ENCODE results near the gene RAB4B.
"Not testable (repeated sequence)": the region's sequence is repeated elsewhere in the genome, so short reads cannot be mapped to it uniquely, and the experiment has no call there.

Gene RAB4B, protein sequence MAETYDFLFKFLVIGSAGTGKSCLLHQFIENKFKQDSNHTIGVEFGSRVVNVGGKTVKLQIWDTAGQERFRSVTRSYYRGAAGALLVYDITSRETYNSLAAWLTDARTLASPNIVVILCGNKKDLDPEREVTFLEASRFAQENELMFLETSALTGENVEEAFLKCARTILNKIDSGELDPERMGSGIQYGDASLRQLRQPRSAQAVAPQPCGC

DNA sequence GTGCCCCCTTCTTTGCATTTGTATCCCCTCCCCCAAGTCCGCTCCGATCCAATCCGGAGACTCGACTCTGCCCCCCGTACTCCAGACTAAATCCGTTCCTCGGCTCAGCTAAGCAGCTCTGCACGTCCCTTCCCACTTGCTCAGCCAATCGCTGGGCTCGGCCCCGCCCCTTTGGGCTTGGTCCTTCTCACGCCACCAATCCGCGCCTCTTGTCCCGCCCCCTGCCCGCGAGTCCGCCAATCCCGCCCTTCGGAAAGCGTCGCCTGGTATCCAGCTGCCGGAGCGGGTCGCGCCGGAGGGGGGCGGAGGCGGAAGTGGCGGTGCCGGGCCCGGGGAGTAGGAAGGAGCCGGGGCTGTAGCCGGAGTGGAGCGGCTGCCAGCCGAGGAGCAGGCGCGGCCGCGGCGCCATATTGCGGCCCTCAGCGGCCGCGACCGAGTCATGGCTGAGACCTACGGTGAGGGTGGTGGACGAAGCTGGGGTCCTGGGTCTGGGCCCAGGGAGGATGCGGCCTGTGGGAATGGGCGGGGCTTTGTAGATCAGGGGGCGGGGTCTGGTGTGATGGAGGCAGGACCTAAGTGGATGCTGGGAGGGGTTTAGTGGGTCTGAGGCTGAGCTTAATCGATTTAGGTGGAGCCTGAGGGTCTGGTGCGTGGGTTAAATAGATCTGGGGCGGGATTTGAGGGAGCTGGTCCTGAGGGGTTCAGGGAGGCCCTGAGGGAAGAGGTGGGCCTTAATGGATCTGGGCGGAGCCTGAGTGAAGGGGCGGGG, at the start of gene RAB4B:
RAB4B (plus strand) TSS at position 311 of the 769 bp plus-strand sequence; CDS start at position 440, 129 bp downstream.
- peak; percentile 100 for DNase-seq

DNA sequence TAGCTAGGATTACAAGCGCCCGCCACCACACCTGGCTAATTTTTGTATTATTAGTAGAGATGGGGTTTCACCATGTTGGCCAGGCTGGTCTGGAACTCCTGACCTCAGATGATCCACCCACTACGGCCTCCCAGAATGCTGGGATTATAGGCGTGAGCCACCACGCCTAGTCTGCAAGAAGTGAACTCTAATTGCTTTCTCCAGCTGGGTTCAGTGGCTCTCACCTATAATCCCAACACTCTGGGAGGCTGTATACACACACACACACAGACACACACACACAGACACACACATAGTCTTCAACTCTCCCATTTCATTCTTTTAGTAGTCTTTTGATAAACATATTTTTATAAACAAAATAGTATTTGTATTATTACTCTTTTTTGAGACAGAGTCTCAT, 48.0 kb upstream of the RAB4B start:
- not testable (repeated sequence) for DNase-seq

DNA sequence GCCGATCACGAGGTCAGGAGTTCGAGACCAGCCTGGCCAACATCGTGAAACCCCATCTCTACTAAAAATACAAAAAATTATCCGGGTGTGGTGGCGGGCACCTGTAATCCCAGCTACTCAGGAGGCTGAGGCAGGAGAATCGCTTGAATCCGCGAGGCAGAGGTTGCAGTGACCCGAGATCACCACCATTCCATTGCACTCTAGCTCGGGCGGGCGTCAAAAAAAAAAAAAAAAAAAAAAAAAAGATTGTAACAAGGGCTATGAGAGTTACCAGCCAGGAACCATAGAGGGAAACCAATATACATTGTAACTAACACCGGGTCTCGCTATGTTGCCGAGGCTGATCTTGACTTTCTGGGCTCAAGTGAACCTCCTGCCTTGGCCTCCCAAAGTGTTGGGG, 45.7 kb upstream of the RAB4B start:
- DNase-seq = not testable (repeated sequence)

DNA sequence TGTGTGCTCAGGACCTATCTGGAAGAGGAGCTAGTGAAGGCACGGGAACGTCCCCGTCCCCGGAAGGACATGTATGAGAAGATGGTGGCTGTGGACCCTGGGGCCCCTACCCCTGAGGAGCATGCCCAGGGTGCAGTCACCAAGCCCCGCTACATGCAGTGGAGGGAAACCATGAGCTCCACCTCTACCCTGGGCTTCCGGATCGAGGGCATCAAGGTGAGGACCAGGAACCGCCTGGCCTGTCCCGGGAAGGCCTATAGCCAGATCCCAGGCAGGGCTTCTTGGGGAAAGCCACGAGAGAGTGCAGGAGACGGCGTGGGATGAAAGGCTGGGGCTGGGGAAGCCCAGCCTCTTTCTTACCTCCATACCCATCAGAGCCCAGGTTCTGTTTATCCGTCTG, 44.9 kb upstream of the RAB4B start:
- DNase-seq = no peak

DNA sequence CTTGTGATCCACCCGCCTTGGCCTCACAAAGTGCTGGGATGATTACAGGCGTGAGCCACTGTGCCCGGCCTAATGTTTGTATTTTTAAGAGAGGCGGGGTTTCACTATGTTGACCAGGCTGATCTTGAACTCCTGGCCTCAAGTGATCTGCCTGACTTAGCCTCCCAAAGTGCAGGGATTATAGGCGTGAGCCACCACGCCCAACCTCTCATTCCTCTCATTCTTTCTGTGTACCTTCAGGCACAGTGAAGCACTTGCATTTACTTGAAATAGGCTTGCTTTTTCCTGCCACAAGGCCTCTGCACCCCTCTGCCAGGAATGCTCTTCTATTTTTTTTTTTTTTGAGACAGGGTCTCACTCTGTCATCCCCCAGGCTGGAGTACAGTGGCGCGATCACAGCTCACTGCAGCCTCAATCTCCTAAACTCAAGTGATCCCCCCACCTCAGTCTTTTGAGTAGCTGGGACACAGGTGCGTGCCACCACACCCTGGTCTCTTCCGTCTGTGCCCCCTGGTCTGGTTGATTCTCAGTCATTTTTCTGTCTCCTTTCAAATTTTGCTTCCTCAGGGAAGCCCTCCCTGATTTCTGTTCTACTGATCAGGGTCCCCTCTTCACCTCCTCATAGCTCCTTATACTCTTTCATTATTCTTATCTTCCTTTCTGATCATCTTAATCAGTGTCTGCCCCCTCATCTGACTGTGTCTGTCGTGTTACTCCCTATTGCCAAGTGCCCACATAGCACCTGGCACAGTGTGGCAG, 42.9 kb upstream of the RAB4B start:
- no peak for DNase-seq

DNA sequence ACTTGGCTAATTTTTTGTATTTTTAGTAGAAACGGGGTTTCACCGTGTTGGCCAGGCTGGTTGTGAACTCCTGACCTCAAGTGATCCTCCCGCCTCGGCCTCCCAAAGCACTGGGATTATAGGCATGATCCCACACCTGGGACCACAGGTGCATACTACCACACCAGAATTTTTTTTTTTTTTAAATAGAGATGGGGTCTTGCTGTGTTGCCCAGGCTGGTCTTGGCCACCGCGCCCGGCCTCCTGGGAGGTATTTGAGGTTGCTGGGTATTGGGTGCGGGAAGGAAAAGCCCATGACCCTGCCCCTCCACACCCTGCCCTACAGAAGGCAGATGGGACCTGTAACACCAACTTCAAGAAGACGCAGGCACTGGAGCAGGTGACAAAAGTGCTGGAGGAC, 41.4 kb upstream of the RAB4B start:
- no peak for DNase-seq

DNA sequence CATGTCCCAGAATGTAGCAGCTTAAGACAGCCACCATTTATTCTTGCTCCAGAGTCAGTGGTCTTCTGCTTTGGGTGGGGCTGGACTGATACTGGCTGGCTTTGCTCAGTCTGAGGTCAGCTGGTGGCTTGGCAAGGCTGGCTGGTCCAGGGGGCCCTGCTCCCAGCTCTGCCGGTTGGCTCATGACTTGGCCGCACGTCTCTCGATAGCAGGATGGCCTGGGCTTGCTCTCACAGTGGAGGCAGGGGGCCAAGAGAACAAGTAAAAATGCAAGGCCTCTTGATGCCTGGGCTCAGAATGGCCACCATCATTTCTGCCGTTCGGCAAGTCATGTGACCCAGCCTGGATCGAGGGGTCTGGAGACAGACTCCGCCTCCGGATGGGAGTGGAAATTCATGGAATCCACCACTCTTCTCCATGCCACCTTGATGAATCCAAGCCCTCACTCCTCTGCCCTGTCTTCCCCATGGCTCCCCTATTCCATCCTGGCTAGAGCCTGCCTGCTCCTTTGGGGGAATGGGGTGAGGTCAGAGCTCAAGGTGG, 40.9 kb upstream of the RAB4B start:
- no peak for DNase-seq

DNA sequence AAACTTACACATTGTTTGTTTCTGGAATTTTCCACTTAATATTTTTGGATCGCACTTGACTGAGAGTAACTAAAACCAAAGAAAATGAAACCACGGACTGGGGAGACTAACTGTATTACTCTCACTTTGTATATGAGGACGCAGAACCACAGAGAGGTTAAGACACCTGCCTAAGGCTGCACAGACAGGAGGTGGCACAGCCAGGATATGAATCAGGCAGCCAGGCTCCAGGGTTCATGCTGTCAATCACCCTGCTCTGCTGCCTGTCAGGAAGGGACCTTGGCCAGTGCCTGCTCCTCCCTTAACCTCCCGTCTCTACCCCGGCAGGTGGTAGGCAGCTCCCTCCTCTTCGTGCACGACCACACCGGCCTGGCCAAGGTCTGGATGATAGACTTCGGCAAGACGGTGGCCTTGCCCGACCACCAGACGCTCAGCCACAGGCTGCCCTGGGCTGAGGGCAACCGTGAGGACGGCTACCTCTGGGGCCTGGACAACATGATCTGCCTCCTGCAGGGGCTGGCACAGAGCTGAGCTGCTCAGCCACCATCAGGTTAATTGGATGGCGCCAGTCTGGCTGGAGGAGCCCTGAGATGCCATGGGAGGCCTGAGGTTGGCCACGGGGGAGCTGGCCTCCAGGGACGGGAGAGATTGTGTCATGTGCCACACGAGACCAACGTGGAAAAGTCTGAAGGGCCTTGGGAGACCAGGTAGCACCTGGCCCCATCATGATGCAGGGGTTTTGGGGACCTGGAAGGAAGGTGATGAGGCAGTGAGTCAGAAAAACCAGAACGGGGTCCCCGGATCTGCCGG, 38.8 kb upstream of the RAB4B start:
- no peak for DNase-seq

DNA sequence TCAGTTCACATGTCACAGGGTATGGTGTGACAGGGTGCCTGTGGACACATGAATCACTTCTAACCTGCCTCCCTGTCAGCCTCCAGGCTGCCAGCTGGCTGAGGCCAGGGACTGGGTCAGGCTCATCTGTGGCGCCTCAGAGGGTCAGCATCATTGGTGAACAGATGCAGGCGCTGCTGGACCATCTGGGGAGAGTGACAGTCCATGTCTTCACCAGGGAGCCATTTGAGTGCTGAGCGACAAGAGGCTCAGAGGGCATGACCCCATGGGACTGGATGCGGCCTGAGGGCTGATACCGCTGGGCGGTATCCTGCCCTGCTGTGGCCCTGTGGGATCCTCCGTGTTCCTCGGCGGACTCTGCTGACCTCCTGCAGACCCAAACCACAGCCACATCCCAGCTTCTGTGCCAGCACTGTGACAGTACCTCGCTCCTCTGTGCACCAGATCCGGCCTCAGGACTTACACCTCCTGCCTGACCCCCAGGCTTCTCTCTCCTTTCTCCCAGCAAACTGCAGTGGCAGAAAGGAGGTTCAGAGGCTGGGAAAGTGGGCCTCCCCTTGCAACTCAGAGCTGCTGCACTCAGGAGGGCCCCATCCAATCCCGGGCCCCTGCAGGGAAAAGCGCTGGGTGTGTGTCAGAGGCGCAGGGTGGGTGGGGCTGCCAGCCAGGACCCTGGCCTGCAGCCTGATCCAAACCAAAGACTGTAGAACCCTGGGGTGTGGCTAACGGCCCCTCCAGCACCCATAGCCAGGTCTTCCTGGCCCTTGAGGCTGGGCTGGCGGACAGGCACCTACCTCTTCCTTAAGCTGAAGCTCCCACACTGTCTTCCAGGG, 38.0 kb upstream of the RAB4B start:
- no peak for DNase-seq

DNA sequence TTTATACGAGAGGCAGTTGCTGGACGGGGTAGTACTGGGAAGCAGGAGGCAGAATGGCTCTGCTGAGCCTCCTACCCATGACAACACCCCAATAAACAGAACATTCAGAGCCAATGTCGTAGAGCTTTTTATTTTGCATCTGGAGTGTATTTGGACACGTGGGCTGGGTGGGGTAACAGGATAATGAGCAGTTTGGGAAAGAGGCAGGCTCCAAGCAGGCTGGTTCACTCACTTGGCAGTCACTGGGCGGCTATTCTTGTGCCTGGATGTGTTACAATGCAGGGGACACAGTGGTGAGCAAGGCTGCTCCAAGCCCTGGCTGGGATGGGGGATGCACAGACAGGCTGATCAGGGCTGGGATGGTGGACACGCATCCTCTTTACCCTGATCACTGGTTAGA, 37.3 kb upstream of the RAB4B start:
- DNase-seq = no peak

DNA sequence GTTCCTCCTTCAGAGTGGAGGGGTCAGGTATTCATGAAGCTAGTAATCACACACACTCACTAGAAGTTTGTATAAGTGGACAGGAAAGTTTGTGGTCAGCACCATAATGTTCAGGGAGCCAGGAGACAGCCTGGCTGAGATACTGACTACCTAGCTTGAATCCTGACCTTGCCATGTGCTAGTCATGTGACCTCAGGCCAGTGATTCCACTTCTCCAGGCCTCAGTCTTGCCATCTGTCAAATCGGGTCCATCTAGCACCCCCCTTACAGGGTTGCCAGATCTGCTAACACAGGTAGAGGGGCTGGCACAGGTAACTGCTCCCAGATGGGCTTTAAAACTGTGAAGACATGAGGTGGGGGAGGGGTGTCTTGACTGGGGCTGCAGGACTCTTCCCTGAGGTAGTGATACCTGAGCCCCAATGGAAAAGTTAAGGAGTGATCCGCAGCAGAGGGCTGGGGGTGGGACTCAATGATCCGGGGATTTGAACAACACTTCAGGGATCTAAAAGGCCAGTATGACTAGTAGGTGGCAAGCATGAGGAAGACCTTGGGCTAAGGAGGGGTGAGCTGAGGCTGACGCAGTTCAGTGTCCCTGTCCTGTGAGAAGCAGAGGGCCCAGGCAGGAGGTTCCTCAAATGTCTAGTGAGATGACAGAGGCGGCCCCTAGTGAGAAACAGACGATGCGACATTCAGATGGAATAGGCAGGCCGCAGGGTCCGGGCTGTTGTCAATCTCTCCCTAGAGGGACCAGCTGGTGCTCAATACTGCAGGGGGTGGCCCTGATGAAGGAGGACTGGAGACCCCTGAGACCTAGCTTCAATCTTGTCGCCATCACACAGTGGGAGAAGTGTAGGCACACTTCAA, 36.3 kb upstream of the RAB4B start:
- no peak for DNase-seq

DNA sequence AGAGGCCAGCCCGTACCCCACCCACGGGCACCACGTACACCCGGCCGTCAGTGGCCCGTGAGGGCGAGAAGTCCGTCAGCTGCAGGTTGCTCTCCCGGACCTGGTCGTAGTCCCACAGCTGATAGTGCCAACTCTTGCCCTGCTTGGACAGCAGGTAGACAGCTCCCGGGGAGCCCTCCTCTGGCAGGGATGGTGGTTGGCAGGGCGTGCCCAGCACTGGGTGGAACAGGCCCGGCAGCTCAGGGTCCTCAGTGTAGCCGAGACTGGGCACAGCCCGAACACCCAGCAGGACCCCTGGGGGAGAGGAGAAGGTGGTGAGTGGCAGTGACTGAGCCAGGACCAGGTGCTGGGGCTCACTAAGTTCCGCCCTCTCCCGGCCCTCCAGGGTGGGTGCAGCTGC, 35.6 kb upstream of the RAB4B start:
- DNase-seq = no peak

DNA sequence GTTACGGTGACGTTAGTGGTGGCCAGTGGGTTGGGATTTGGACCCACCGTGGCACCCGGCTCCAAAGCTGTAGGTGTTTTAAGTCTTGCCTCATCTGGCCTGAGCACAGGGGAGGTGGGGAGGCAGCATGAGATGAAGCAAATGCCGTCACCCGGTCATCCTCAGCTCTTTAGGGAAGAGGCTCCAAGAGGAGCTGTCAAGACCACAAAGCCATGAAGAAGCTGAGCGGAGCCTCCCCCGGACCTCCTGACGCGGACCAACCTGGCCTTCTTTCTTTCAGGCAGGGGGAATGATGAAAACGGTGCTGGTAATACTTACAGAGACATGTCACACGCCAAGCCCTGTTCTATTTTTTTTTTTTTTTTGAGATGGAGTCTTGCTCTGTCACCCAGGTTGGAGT, 35.2 kb upstream of the RAB4B start:
- DNase-seq = no peak

DNA sequence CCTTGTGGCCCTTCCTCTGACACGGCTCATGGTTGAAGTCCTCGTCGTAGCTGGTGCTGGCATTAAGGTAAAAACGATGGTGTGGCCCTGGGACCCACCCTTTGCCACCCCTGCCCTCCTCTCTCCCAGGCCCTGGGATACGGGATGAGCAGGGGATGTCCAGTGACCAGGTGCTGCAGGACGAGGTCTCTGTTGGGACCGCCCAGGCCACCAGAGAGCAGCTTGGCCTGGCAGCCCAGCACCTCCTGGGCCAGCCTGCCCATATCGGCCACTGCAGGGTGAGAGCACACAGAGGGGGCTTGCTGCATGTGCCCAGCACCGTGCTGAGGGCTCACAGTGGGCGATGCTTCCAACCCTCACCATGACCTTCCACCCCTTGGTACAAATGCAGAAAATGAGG, 34.1 kb upstream of the RAB4B start:
- no peak for DNase-seq

DNA sequence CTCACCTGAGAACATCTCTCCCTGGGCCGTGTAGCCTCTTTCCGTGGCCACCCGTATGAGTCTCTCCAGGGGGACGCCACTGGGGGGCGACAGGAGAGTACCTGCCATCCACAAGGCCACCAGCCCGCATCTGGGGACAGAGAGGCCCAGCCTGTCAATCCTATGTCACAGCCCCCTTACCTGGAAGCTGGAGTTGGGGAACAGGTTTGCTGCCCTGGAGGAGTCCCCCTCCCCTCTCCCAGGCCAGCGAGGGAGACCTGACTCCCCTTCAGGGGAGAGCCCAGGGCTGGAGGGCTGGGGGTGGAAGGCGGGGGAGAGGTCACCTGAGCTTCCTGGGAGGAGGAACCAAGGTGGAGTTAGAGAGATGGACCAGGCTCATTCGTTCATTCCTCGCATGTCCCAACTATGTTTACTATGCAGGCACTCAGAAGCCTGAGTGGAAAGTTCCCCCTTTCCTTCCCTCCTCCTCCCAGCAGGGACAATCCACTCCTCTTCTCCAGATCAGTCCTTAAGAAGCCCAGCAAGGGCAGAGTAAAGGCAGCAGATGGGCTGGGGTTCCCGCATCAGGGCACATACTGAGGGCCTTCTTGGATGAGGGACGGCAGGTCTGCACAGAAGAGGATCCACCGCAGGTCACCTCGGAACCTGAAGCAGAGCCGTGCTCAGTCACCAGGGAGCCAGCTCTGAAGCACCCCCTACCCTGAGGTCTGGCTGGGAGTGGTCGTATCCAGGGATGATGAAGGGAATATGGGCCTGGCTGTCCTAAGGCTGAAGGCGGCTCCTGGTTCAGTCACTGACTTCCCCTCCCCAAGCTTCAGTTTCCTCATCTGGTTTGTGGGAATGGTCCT, 33.3 kb upstream of the RAB4B start:
- peak; percentile 32 for DNase-seq

DNA sequence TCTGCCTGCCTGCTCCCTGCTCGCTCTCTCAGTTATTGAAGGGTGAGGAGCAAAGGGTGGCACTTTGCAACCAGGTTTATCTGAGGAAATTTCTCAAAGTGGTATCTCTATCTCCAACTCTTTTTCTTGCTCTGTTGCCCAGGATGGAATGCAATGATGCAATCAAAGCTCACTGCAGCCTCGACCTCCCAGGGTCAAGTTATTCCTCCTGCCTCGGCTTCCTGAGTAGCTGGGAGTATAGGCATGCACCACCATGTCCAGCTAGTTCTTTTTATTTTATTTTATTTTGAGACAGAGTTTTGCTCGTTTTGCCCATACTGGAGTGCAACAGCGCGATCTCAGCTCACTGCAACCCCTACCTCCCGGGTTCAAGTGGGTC, 32.7 kb upstream of the RAB4B start:
- DNase-seq = no peak

DNA sequence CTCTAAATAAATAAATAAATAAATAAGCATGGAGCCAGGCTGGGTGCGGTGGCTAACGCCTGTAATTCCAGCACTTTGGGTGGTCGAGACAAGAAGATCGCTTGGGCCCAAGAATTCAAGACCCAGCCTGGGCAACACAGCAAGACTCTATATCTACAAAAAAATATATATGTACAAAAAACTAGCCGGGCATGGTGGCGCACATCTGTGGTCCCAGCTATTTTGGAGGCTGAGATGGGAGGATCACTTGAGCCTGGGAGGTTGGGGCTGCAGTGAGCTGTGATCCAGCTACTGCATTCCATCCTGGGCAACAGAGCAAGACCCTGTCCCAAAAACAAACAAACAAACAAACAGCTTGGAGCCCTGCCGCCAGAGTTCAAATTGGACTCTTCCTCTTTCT, 30.5 kb upstream of the RAB4B start:
- no peak for DNase-seq

DNA sequence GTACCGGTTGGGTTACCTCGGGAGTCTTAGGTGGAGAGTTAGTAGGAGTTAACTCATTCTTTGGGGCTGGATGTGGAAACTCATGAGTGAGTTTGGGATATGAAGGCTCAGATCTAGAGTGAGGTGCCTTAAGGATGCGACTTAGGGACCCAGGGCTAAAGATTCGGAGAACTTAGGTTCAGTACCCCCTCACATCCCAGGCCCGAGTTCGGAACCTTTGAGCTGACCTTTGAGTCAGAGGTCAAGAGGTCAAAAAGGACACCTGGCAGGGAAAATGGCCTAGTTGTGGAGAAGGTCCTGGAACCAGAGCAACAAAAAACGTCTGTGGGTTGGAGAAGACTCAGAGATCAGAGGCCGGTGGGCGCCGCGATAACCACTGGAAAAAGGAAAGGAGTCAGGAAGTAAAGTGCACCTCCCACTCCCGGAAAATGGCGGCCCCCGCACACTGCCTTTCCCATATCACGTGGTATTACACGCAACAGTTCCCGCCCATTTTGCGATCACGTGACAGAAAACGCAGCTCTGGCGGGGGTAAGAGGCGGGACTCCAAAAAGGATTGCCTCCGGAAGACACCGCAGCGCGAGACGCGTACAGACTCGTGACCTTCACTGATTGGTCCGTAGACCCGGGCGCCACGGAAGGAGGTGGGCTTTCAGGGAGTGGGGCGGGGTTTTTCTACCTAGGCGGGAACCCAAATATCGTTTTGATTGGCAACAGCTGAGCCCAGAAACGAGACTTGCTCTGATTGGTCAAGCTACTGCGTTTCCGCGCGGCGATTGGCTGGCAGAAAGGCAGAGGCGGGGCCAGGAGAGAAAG, 27.8 kb upstream of the RAB4B start, which contains the start of gene ACTMAP:
ACTMAP (minus strand) TSS at position 420 of the 816 bp plus-strand sequence. CDS start 674 bp downstream, outside the sequence.
- peak; percentile 100 for DNase-seq

Data from CD4-positive, alpha-beta T cell treated with Interleukin-17A for 1 hour (primary cell).